ENCODE measurements around the gene PECR. TPM values are rescaled to one million over a fixed set of nuclear protein-coding genes. Genes with fewer than 3 reads are reported as not detected.
"Not testable (repeated sequence)": the region's sequence is repeated elsewhere in the genome, so short reads cannot be mapped to it uniquely, and the experiment has no call there.

PECR gene
- polyA plus RNA-seq, 3 donors: 38.1 to 53.7 (median 46.5) TPM

GRCh38 chr2:216015722-216016464, 65.7 kb downstream of the PECR start:
- no peak for DNase-seq (ENCODE audit: extremely low read depth in 1 of 11, low read depth in 9 of 11, low spot score in 4 of 11)

GRCh38 chr2:216014986-216015385, 66.6 kb downstream of the PECR start:
- no peak for DNase-seq (ENCODE audit: extremely low read depth in 1 of 11, low read depth in 9 of 11, low spot score in 4 of 11)

- no peak for DNase-seq (ENCODE audit: extremely low read depth in 1 of 11, low read depth in 9 of 11, low spot score in 4 of 11)
Measured at GRCh38 chr2:216014006-216014405, 67.6 kb downstream of the PECR start.

GRCh38 chr2:216013080-216013909, 68.3 kb downstream of the PECR start, which contains the start of gene MREG:
Gene MREG (minus strand): TSS chr2:216013551. CDS start chr2:216013327, 224 bp downstream.
- DNase-seq (ENCODE audit: extremely low read depth in 1 of 11, low read depth in 9 of 11, low spot score in 4 of 11): peak; percentile 54 to 83 (median 76)

GRCh38 chr2:216012830-216013079, 68.9 kb downstream of the PECR start:
- no peak for DNase-seq (ENCODE audit: extremely low read depth in 1 of 11, low read depth in 9 of 11, low spot score in 4 of 11)

GRCh38 chr2:216012133-216012829, 69.3 kb downstream of the PECR start:
- peak in 3 of 11 donors; percentile 29 to 37 (median 31) for DNase-seq (ENCODE audit: extremely low read depth in 1 of 11, low read depth in 9 of 11, low spot score in 4 of 11)

- not testable (repeated sequence) for DNase-seq (ENCODE audit: extremely low read depth in 1 of 11, low read depth in 9 of 11, low spot score in 4 of 11)
Measured at GRCh38 chr2:216009215-216009614, 72.4 kb downstream of the PECR start.

GRCh38 chr2:216008387-216008786, 73.2 kb downstream of the PECR start:
- DNase-seq (ENCODE audit: extremely low read depth in 1 of 11, low read depth in 9 of 11, low spot score in 4 of 11): no peak

GRCh38 chr2:216006164-216006663, 75.4 kb downstream of the PECR start:
- DNase-seq (ENCODE audit: extremely low read depth in 1 of 11, low read depth in 9 of 11, low spot score in 4 of 11): no peak

GRCh38 chr2:216004697-216005283, 76.8 kb downstream of the PECR start:
- DNase-seq (ENCODE audit: extremely low read depth in 1 of 11, low read depth in 9 of 11, low spot score in 4 of 11): no peak

GRCh38 chr2:216003876-216004696, 77.5 kb downstream of the PECR start:
- DNase-seq (ENCODE audit: extremely low read depth in 1 of 11, low read depth in 9 of 11, low spot score in 4 of 11): no peak

- DNase-seq (ENCODE audit: extremely low read depth in 1 of 11, low read depth in 9 of 11, low spot score in 4 of 11): no peak
Measured at GRCh38 chr2:216002693-216003092, 78.9 kb downstream of the PECR start.

- DNase-seq (ENCODE audit: extremely low read depth in 1 of 11, low read depth in 9 of 11, low spot score in 4 of 11): no peak
Measured at GRCh38 chr2:216002101-216002678, 79.4 kb downstream of the PECR start.

GRCh38 chr2:216001216-216002100, 80.2 kb downstream of the PECR start:
- DNase-seq (ENCODE audit: extremely low read depth in 1 of 11, low read depth in 9 of 11, low spot score in 4 of 11): no peak

GRCh38 chr2:215998636-215999035, 83.0 kb downstream of the PECR start:
- no peak for DNase-seq (ENCODE audit: extremely low read depth in 1 of 11, low read depth in 9 of 11, low spot score in 4 of 11)

GRCh38 chr2:215997219-215997618, 84.4 kb downstream of the PECR start:
- no peak for DNase-seq (ENCODE audit: extremely low read depth in 1 of 11, low read depth in 9 of 11, low spot score in 4 of 11)

GRCh38 chr2:215994911-215995310, 86.7 kb downstream of the PECR start:
- DNase-seq (ENCODE audit: extremely low read depth in 1 of 11, low read depth in 9 of 11, low spot score in 4 of 11): no peak
